ENCODE results near the gene DOHH.

Gene DOHH

GRCh38 chr19:3546119-3546518, 45.6 kb upstream of the DOHH start:
- TF ChIP-seq, protein P1, sequence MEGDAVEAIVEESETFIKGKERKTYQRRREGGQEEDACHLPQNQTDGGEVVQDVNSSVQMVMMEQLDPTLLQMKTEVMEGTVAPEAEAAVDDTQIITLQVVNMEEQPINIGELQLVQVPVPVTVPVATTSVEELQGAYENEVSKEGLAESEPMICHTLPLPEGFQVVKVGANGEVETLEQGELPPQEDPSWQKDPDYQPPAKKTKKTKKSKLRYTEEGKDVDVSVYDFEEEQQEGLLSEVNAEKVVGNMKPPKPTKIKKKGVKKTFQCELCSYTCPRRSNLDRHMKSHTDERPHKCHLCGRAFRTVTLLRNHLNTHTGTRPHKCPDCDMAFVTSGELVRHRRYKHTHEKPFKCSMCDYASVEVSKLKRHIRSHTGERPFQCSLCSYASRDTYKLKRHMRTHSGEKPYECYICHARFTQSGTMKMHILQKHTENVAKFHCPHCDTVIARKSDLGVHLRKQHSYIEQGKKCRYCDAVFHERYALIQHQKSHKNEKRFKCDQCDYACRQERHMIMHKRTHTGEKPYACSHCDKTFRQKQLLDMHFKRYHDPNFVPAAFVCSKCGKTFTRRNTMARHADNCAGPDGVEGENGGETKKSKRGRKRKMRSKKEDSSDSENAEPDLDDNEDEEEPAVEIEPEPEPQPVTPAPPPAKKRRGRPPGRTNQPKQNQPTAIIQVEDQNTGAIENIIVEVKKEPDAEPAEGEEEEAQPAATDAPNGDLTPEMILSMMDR (IDR thresholded peaks at IDR 0.05; ENCODE audit: low read depth, low read length), result no peak
- TF ChIP-seq MAX (IDR thresholded peaks at IDR 0.05; ENCODE audit: low read depth, low read length) (no peak), POLR2A (IDR thresholded peaks at IDR 0.05; ENCODE audit: extremely low read depth, insufficient read length) (no peak), MYC (IDR thresholded peaks at IDR 0.05; ENCODE audit: low read depth, low read length) (no peak)
- no peak overlapping the region for H3K4me3 ChIP-seq (ENCODE audit: low read depth, low read length)
- no peak for DNase-seq (ENCODE audit: low read depth)

- TF ChIP-seq, protein P1 (IDR thresholded peaks at IDR 0.05; ENCODE audit: low read depth, low read length), result no peak
- TF ChIP-seq MAX (IDR thresholded peaks at IDR 0.05; ENCODE audit: low read depth, low read length), result no peak
- TF ChIP-seq MYC (IDR thresholded peaks at IDR 0.05; ENCODE audit: low read depth, low read length), result no peak
- TF ChIP-seq POLR2A (IDR thresholded peaks at IDR 0.05; ENCODE audit: extremely low read depth, insufficient read length), result peak; percentile 16
- DNase-seq (ENCODE audit: low read depth), result no peak
Measured at GRCh38 chr19:3545669-3546034, 45.2 kb upstream of the DOHH start.

GRCh38 chr19:3544742-3545668, 44.5 kb upstream of the DOHH start:
- DNase-seq (ENCODE audit: low read depth), result peak; percentile 61
- H3K4me3 ChIP-seq (ENCODE audit: low read depth, low read length), result no peak overlapping the region
- TF ChIP-seq, protein P1 (IDR thresholded peaks at IDR 0.05; ENCODE audit: low read depth, low read length), result peak; percentile 71
- TF ChIP-seq MAX (IDR thresholded peaks at IDR 0.05; ENCODE audit: low read depth, low read length) (no peak), POLR2A (IDR thresholded peaks at IDR 0.05; ENCODE audit: extremely low read depth, insufficient read length) (no peak)

More at GRCh38 chr19:3545669-3546034, 45.2 kb upstream of the DOHH start:
- no peak overlapping the region for H3K4me3 ChIP-seq (ENCODE audit: low read depth, low read length)

DNA sequence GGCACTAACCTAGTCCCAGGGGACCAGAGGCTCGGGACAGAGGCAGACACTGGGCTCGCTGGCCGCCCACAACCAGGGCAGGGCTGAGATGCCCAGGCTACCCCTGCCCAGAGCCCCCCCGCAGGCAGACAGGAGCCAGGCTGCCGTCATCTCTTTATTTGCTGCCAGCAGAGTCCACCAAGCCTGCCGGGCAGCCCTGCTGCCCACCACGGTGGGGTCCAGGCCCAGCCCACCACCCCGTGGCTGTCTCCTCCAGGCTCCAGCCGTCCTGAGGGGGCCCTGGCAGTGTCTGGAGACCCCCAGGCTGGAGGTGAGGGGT, 43.5 kb upstream of the DOHH start:
- no peak overlapping the region for H3K4me3 ChIP-seq (ENCODE audit: low read depth, low read length)
- no peak for TF ChIP-seq MYC (IDR thresholded peaks at IDR 0.05; ENCODE audit: low read depth, low read length)
- no peak for TF ChIP-seq POLR2A (IDR thresholded peaks at IDR 0.05; ENCODE audit: extremely low read depth, insufficient read length)
- TF ChIP-seq, protein P1 (IDR thresholded peaks at IDR 0.05; ENCODE audit: low read depth, low read length), result no peak
- no peak for TF ChIP-seq MAX (IDR thresholded peaks at IDR 0.05; ENCODE audit: low read depth, low read length)
- no peak for DNase-seq (ENCODE audit: low read depth)

- TF ChIP-seq MAX (IDR thresholded peaks at IDR 0.05; ENCODE audit: low read depth, low read length), result no peak
- no peak for TF ChIP-seq MYC (IDR thresholded peaks at IDR 0.05; ENCODE audit: low read depth, low read length)
- TF ChIP-seq, protein P1 (IDR thresholded peaks at IDR 0.05; ENCODE audit: low read depth, low read length), result no peak
- TF ChIP-seq POLR2A (IDR thresholded peaks at IDR 0.05; ENCODE audit: extremely low read depth, insufficient read length), result no peak
- DNase-seq (ENCODE audit: low read depth), result no peak
- no peak overlapping the region for H3K4me3 ChIP-seq (ENCODE audit: low read depth, low read length)
Measured at GRCh38 chr19:3543150-3544057, 42.9 kb upstream of the DOHH start.
